Effector memory CD8-positive, alpha-beta T cell (primary cell): ENCODE data around the gene CEP170.
"Not testable (repeated sequence)": the region's sequence is repeated elsewhere in the genome, so short reads cannot be mapped to it uniquely, and the experiment has no call there.

Experiments
- ATAC-seq: fragments of 150-1000 bp; cut with Tn5 transposase; replicated peaks from 2 replicates; pipeline ENCODE4 v1.10.0; 2021; ENCODE audit warnings: mild to moderate bottlenecking, moderate library complexity
- DNase-seq, 3 experiments: peaks; one replicate each; pipeline ENCODE4 v3.0.0; 2021
- H3K27ac Mint-ChIP-seq, 2 donors: one replicate each; pipeline ENCODE4 v1.8.0; 2022; ENCODE audit warnings: mild to moderate bottlenecking in 2 of 2, mixed read lengths in 2 of 2, moderate library complexity in 2 of 2
- H3K27me3 Mint-ChIP-seq, 2 donors: one replicate each; pipeline ENCODE4 v1.8.0; 2022; ENCODE audit warnings: mixed read lengths in 2 of 2
- H3K36me3 Mint-ChIP-seq: one replicate; pipeline ENCODE4 v1.8.0; 2022; ENCODE audit warnings: mild to moderate bottlenecking, moderate library complexity, mixed read lengths; ENCODE audit not compliant: insufficient read depth
- H3K4me1 Mint-ChIP-seq, 2 donors: one replicate each; pipeline ENCODE4 v1.8.0; 2022; ENCODE audit warnings: low read depth in 2 of 2, mixed read lengths in 2 of 2
- H3K4me3 Mint-ChIP-seq, 2 donors: one replicate each; pipeline ENCODE4 v1.8.0; 2022; ENCODE audit warnings: mild to moderate bottlenecking in 2 of 2, mixed read lengths in 2 of 2, moderate library complexity in 2 of 2
- H3K9me3 Mint-ChIP-seq, 2 donors: one replicate each; pipeline ENCODE4 v1.8.0; 2022; ENCODE audit warnings: mixed read lengths in 2 of 2

The CEP170 gene

GRCh38 chr1:243104452-243104851, 150.6 kb downstream of the CEP170 start:
- H3K9me3 Mint-ChIP-seq, ATAC-seq: not testable (repeated sequence)

GRCh38 chr1:243101551-243102050, 153.5 kb downstream of the CEP170 start:
- H3K9me3 Mint-ChIP-seq, H3K27me3 Mint-ChIP-seq, H3K36me3 Mint-ChIP-seq, H3K4me1 Mint-ChIP-seq: not testable (repeated sequence)
- Mint-ChIP-seq H3K27ac (peak overlapping the region; percentile 94 to 97), H3K4me3 (peak overlapping the region; percentile 56 to 75)
- DNase-seq, result peak; percentile 58 to 61 (median 58)
- peak; percentile 98 for ATAC-seq

More at GRCh38 chr1:243104452-243104851, 150.6 kb downstream of the CEP170 start:
- peaks cover 8 to 12% of the 10 kb centered on the region in 2 donors for H3K27me3 Mint-ChIP-seq
- not testable (repeated sequence) for H3K36me3 Mint-ChIP-seq, DNase-seq, H3K4me1 Mint-ChIP-seq, H3K4me3 Mint-ChIP-seq, H3K27ac Mint-ChIP-seq

GRCh38 chr1:243087368-243087767, 167.7 kb downstream of the CEP170 start:
- H3K4me1 Mint-ChIP-seq, H3K27ac Mint-ChIP-seq, DNase-seq, H3K27me3 Mint-ChIP-seq, H3K4me3 Mint-ChIP-seq, H3K36me3 Mint-ChIP-seq, H3K9me3 Mint-ChIP-seq, ATAC-seq: not testable (repeated sequence)
